ENCODE data around the gene TTPAL.

The TTPAL gene

GRCh38 chr20:44475372-44475693, 341 bp upstream of the TTPAL start:
- no peak for DNase-seq (ENCODE audit: extremely low spot score)
- ChIA-PET POLR2A (interaction anchor here (0.6 to 2.3 kb wide), 13 partner anchors 9 to 257 kb away, joined by 3 to 9 read pairs (median 3); partner anchors contain the start of gene SERINC3), CTCF (interaction anchor here (1.3 kb wide), 1 partner anchor 135 kb away, joined by 4 read pairs; no protein-coding TSS in a partner anchor)
- TF ChIP-seq SP1 (IDR thresholded peaks at IDR 0.05) (no peak), NFRKB (IDR thresholded peaks at IDR 0.05) (no peak), SUZ12 (IDR thresholded peaks at IDR 0.05) (no peak), ARNT (IDR thresholded peaks at IDR 0.05) (no peak), FOXM1 (IDR thresholded peaks at IDR 0.05; ENCODE audit: borderline replicate concordance) (no peak), BHLHE40 (IDR thresholded peaks at IDR 0.05; ENCODE audit: borderline replicate concordance) (no peak), FOXK2 (IDR thresholded peaks at IDR 0.05) (no peak), CTBP1 (IDR thresholded peaks at IDR 0.05; ENCODE audit: borderline replicate concordance) (no peak), ELF4 (IDR thresholded peaks at IDR 0.05) (no peak), FOXA1 (IDR thresholded peaks at IDR 0.05) (no peak), L3MBTL2 (conservative IDR thresholded peaks at IDR 0.05) (no peak), PKNOX1 (IDR thresholded peaks at IDR 0.05) (no peak), TARDBP (IDR thresholded peaks at IDR 0.05) (no peak), LEF1 (IDR thresholded peaks at IDR 0.05; ENCODE audit: borderline replicate concordance) (no peak)

- DNase-seq (ENCODE audit: extremely low spot score), result no peak
- no peak for TF ChIP-seq SUZ12 (IDR thresholded peaks at IDR 0.05)
- TF ChIP-seq BHLHE40 (IDR thresholded peaks at IDR 0.05; ENCODE audit: borderline replicate concordance), result no peak
- no peak for TF ChIP-seq FOXA1 (IDR thresholded peaks at IDR 0.05)
- no peak for TF ChIP-seq FOXM1 (IDR thresholded peaks at IDR 0.05; ENCODE audit: borderline replicate concordance)
- no peak for TF ChIP-seq L3MBTL2 (conservative IDR thresholded peaks at IDR 0.05)
- TF ChIP-seq FOXK2 (IDR thresholded peaks at IDR 0.05), result no peak
- TF ChIP-seq ELF4 (IDR thresholded peaks at IDR 0.05), result no peak
- no peak for TF ChIP-seq NFRKB (IDR thresholded peaks at IDR 0.05)
- TF ChIP-seq ZNF384 (IDR thresholded peaks at IDR 0.05), result no peak
- no peak for TF ChIP-seq HDGF (IDR thresholded peaks at IDR 0.05; ENCODE audit: borderline replicate concordance)
- no peak for TF ChIP-seq CTBP1 (IDR thresholded peaks at IDR 0.05; ENCODE audit: borderline replicate concordance)
- TF ChIP-seq LEF1 (IDR thresholded peaks at IDR 0.05; ENCODE audit: borderline replicate concordance), result no peak
- TF ChIP-seq PKNOX1 (IDR thresholded peaks at IDR 0.05), result no peak
- no peak for TF ChIP-seq TARDBP (IDR thresholded peaks at IDR 0.05)
- TF ChIP-seq ARNT (IDR thresholded peaks at IDR 0.05), result no peak
- TF ChIP-seq SP1 (IDR thresholded peaks at IDR 0.05), result no peak
- CTCF ChIA-PET, result no interaction called here
- POLR2A ChIA-PET, result interaction anchor here (2.3 kb wide), 1 partner anchor 45 kb away, joined by 9 read pairs; the partner anchor contains the start of gene SERINC3
Measured at GRCh38 chr20:44477151-44477550, 1.5 kb downstream of the TTPAL start.

GRCh38 chr20:44478206-44478605, 2.5 kb downstream of the TTPAL start:
- ChIA-PET CTCF (no interaction called here), POLR2A (interaction anchor here (1.2 kb wide), 1 partner anchor 44 kb away, joined by 3 read pairs; the partner anchor contains the start of gene SERINC3)
- no peak for TF ChIP-seq SUZ12 (IDR thresholded peaks at IDR 0.05)
- TF ChIP-seq HDGF (IDR thresholded peaks at IDR 0.05; ENCODE audit: borderline replicate concordance), result no peak
- no peak for TF ChIP-seq SP1 (IDR thresholded peaks at IDR 0.05)
- TF ChIP-seq ARNT (IDR thresholded peaks at IDR 0.05), result no peak
- TF ChIP-seq FOXK2 (IDR thresholded peaks at IDR 0.05), result no peak
- TF ChIP-seq ELF4 (IDR thresholded peaks at IDR 0.05), result no peak
- no peak for TF ChIP-seq FOXM1 (IDR thresholded peaks at IDR 0.05; ENCODE audit: borderline replicate concordance)
- TF ChIP-seq BHLHE40 (IDR thresholded peaks at IDR 0.05; ENCODE audit: borderline replicate concordance), result no peak
- TF ChIP-seq CTBP1 (IDR thresholded peaks at IDR 0.05; ENCODE audit: borderline replicate concordance), result no peak
- no peak for TF ChIP-seq NFRKB (IDR thresholded peaks at IDR 0.05)
- no peak for TF ChIP-seq L3MBTL2 (conservative IDR thresholded peaks at IDR 0.05)
- TF ChIP-seq FOXA1 (IDR thresholded peaks at IDR 0.05), result no peak
- no peak for TF ChIP-seq LEF1 (IDR thresholded peaks at IDR 0.05; ENCODE audit: borderline replicate concordance)
- DNase-seq (ENCODE audit: extremely low spot score), result no peak

- ChIA-PET CTCF (no interaction called here), POLR2A (no interaction called here)
- no peak for DNase-seq (ENCODE audit: extremely low spot score)
- no peak for TF ChIP-seq TARDBP (IDR thresholded peaks at IDR 0.05)
- no peak for TF ChIP-seq ZNF384 (IDR thresholded peaks at IDR 0.05)
- no peak for TF ChIP-seq LEF1 (IDR thresholded peaks at IDR 0.05; ENCODE audit: borderline replicate concordance)
- no peak for TF ChIP-seq NFRKB (IDR thresholded peaks at IDR 0.05)
- no peak for TF ChIP-seq SP1 (IDR thresholded peaks at IDR 0.05)
- no peak for TF ChIP-seq SUZ12 (IDR thresholded peaks at IDR 0.05)
- TF ChIP-seq BHLHE40 (IDR thresholded peaks at IDR 0.05; ENCODE audit: borderline replicate concordance), result no peak
Measured at GRCh38 chr20:44479643-44480042, 4.0 kb downstream of the TTPAL start.

GRCh38 chr20:44480097-44480496, 4.4 kb downstream of the TTPAL start:
- TF ChIP-seq ZNF384 (IDR thresholded peaks at IDR 0.05), result no peak
- no peak for TF ChIP-seq SP1 (IDR thresholded peaks at IDR 0.05)
- no peak for TF ChIP-seq CTBP1 (IDR thresholded peaks at IDR 0.05; ENCODE audit: borderline replicate concordance)
- TF ChIP-seq ARNT (IDR thresholded peaks at IDR 0.05), result no peak
- no peak for TF ChIP-seq HDGF (IDR thresholded peaks at IDR 0.05; ENCODE audit: borderline replicate concordance)
- TF ChIP-seq LEF1 (IDR thresholded peaks at IDR 0.05; ENCODE audit: borderline replicate concordance), result no peak
- CTCF ChIA-PET, result no interaction called here
- POLR2A ChIA-PET, result interaction anchor here (0.6 kb wide), 1 partner anchor 11 kb away, joined by 3 read pairs; no protein-coding TSS in a partner anchor
- DNase-seq (ENCODE audit: extremely low spot score), result no peak

- POLR2A ChIA-PET, result no interaction called here
- CTCF ChIA-PET, result no interaction called here
- no peak for TF ChIP-seq ELF4 (IDR thresholded peaks at IDR 0.05)
- no peak for TF ChIP-seq TARDBP (IDR thresholded peaks at IDR 0.05)
- no peak for TF ChIP-seq BHLHE40 (IDR thresholded peaks at IDR 0.05; ENCODE audit: borderline replicate concordance)
- TF ChIP-seq FOXK2 (IDR thresholded peaks at IDR 0.05), result no peak
- no peak for TF ChIP-seq L3MBTL2 (conservative IDR thresholded peaks at IDR 0.05)
- TF ChIP-seq CTBP1 (IDR thresholded peaks at IDR 0.05; ENCODE audit: borderline replicate concordance), result no peak
- no peak for TF ChIP-seq NFRKB (IDR thresholded peaks at IDR 0.05)
- no peak for TF ChIP-seq SP1 (IDR thresholded peaks at IDR 0.05)
- no peak for TF ChIP-seq LEF1 (IDR thresholded peaks at IDR 0.05; ENCODE audit: borderline replicate concordance)
- TF ChIP-seq FOXM1 (IDR thresholded peaks at IDR 0.05; ENCODE audit: borderline replicate concordance), result no peak
- TF ChIP-seq FOXA1 (IDR thresholded peaks at IDR 0.05), result no peak
- no peak for DNase-seq (ENCODE audit: extremely low spot score)
Measured at GRCh38 chr20:44481719-44482416, 6.2 kb downstream of the TTPAL start.

Data from HEK293T (cell line).